HepG2 (cell line): Measurements from ENCODE around the gene TLCD3B. TPM values are rescaled to one million over a fixed set of nuclear protein-coding genes. Genes with fewer than 3 reads are reported as not detected.

Experiments
- CCDC6 ChIP-seq: sonication (generic); formaldehyde crosslinking; IDR thresholded peaks from 2 replicates; pipeline ENCODE4 v1.8.1; 2022; ENCODE audit warnings: mild to moderate bottlenecking, missing genetic modification reagents, moderate library complexity
- DPF2 ChIP-seq: sonication (generic); formaldehyde crosslinking; IDR thresholded peaks from 2 replicates; pipeline ENCODE4 v1.4.0; 2020; ENCODE audit warnings: mild to moderate bottlenecking, low read depth, missing genetic modification reagents, borderline replicate concordance
- GATA4 ChIP-seq: sonication (generic); IDR thresholded peaks from 2 replicates; pipeline ENCODE4 v1.6.1; 2016; ENCODE audit warnings: antibody characterized with exemption, low read depth, borderline replicate concordance
- HDAC2 ChIP-seq: sonication (generic); formaldehyde crosslinking; IDR thresholded peaks from 2 replicates; pipeline ENCODE4 v1.4.0; 2020; ENCODE audit warnings: missing genetic modification reagents
- HNRNPK ChIP-seq: fragments of 200-400 bp; formaldehyde crosslinking; IDR thresholded peaks from 2 replicates; pipeline ENCODE4 v1.6.1; 2018; ENCODE audit warnings: low read length, low read depth, moderate library complexity, mild to moderate bottlenecking; ENCODE audit not compliant: poor library complexity, severe bottlenecking
- KAT7 ChIP-seq: IDR thresholded peaks from 2 replicates; pipeline ENCODE4 v1.6.1; 2018; ENCODE audit warnings: borderline replicate concordance, missing compliant biosample characterization
- MAFG ChIP-seq: sonication (generic); formaldehyde crosslinking; IDR thresholded peaks from 2 replicates; pipeline ENCODE4 v1.5.1; 2020; ENCODE audit warnings: mild to moderate bottlenecking, missing genetic modification reagents
- MED13 ChIP-seq: sonication (generic); formaldehyde crosslinking; IDR thresholded peaks from 2 replicates; pipeline ENCODE4 v1.5.0; 2020; ENCODE audit warnings: missing genetic modification reagents
- RAD21 ChIP-seq: fragments of 450-650 bp; formaldehyde crosslinking; IDR thresholded peaks from 2 replicates; pipeline ENCODE4 v1.5.0; 2020; ENCODE audit warnings: mild to moderate bottlenecking
- SAFB2 ChIP-seq: sonication (generic); formaldehyde crosslinking; IDR thresholded peaks from 2 replicates; pipeline ENCODE4 v1.5.1; 2020; ENCODE audit warnings: missing genetic modification reagents, low read depth, mild to moderate bottlenecking, borderline replicate concordance
- TFAP4 ChIP-seq: sonication (generic); IDR thresholded peaks from 2 replicates; pipeline ENCODE4 v1.6.1; 2016; ENCODE audit warnings: low read depth, borderline replicate concordance
- TSC22D2 ChIP-seq: sonication (generic); formaldehyde crosslinking; IDR thresholded peaks from 2 replicates; pipeline ENCODE4 v1.5.1; 2020; ENCODE audit warnings: missing genetic modification reagents, mild to moderate bottlenecking, borderline replicate concordance
- ZBTB2 ChIP-seq: sonication (generic); formaldehyde crosslinking; IDR thresholded peaks from 2 replicates; pipeline ENCODE4 v1.8.0; 2022; ENCODE audit warnings: low read depth, missing genetic modification reagents
- ZFP82 ChIP-seq: sonication (generic); formaldehyde crosslinking; IDR thresholded peaks from 2 replicates; pipeline ENCODE4 v1.5.1; 2020; ENCODE audit warnings: mild to moderate bottlenecking, missing genetic modification reagents, borderline replicate concordance
- ZFY ChIP-seq: sonication (generic); formaldehyde crosslinking; IDR thresholded peaks from 2 replicates; pipeline ENCODE4 v1.4.0; 2020; ENCODE audit warnings: missing genetic modification reagents
- ZNF143 ChIP-seq: sonication (generic); formaldehyde crosslinking; IDR thresholded peaks from 2 replicates; pipeline ENCODE4 v1.4.0; 2020; ENCODE audit warnings: missing genetic modification reagents
- ZNF20 ChIP-seq: sonication (generic); formaldehyde crosslinking; IDR thresholded peaks from 2 replicates; pipeline ENCODE4 v1.4.0; 2020; ENCODE audit warnings: mild to moderate bottlenecking, moderate library complexity, missing genetic modification reagents
- ZNF264 ChIP-seq: sonication (generic); formaldehyde crosslinking; IDR thresholded peaks from 2 replicates; pipeline ENCODE4 v1.4.0; 2020; ENCODE audit warnings: missing genetic modification reagents
- ZNF430 ChIP-seq: sonication (generic); formaldehyde crosslinking; IDR thresholded peaks from 2 replicates; pipeline ENCODE4 v1.9.0; 2021; ENCODE audit warnings: mild to moderate bottlenecking, missing genetic modification reagents
- ZNF792 ChIP-seq: IDR thresholded peaks from 2 replicates; pipeline ENCODE4 v1.6.1; 2016
- polyA plus RNA-seq, 8 experiments: library from polyadenylated mRNA; depleted of rRNA in 3 of 8; stranded (reverse) in 7 of 8; unstranded in 1 of 8; fragments of >200 nt; fragmentation: Illumina TruSeq in 4 of 8; extraction: Trizol in 4 of 8; gene quantifications; 2 replicates each; pipeline versions ENCODE4 v1.2.1 to v1.2.3, GENCODE V29; 2011 to 2016; ENCODE audit warnings: low read depth in 4 of 8, missing spikeins in 1 of 8, mixed read lengths in 1 of 8; ENCODE audit not compliant: insufficient read depth in 1 of 8
- total RNA-seq, 5 experiments: library from RNA; depleted of rRNA; stranded (reverse); fragments of >200 nt; fragmentation: Illumina TruSeq; extraction: Trizol; gene quantifications; 2 replicates each; pipeline ENCODE4 v1.2.3, GENCODE V29; 2016; ENCODE audit warnings: low read depth in 1 of 5
- TF ChIP-seq, protein P1 (sequence below): sonication (generic); formaldehyde crosslinking; IDR thresholded peaks from 2 replicates; pipeline ENCODE4 v1.4.0; 2020; ENCODE audit warnings: low read depth, missing genetic modification reagents

The TLCD3B gene
- total and polyA plus RNA-seq, 2 of the 13 experiments (the other 11 are each of a cell fraction or from before 2014, with no cell fraction given) = not detected

DNA sequence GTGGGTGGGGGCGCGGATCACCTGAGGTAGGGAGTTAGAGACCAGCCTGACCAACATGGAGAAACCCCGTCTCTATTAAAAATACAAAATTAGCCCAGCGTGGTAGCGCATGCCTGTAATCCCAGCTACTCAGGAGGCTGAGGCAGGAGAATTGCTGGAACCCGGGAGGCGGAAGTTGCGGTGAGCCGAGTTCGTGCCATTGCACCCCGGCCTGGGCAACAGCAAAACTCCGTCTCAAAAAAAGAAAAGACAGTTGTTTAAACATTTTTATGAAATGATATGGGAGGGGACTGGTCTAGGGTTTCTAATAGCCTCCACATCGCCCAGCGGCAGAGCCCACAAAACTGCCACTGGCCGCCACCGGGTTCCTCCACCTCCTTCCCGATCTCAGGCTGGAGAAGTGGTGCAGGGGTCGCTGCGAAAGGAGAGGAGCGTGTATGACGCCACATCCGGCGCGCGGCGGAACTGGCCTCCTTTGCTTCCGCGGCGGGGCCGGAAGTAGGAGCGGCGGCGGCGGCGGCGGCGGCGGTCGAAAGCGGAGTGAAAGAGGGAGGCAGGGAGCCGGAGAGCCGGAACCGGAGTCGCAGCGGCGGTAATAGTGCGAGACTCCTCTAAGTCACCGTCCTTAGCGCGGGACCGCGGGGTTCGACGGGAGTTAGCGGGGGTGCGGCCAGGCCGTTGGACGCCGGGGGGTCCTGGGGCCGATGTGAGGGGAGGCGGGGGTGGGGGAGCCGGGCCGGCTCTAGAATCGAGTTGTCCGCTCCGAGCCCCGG lies 44.6 kb upstream of the TLCD3B start, which contains the start of gene PPP4C (continued):
- TF ChIP-seq TFAP4 = peak; percentile 37; the same call in 1 of the 2 replicates
- peak; percentile 78 for TF ChIP-seq ZFP82 (CRISPR knock-in tag)
- TF ChIP-seq ZNF430 = peak; percentile 35; the same call in 1 of the 2 replicates
- TF ChIP-seq, protein P1, sequence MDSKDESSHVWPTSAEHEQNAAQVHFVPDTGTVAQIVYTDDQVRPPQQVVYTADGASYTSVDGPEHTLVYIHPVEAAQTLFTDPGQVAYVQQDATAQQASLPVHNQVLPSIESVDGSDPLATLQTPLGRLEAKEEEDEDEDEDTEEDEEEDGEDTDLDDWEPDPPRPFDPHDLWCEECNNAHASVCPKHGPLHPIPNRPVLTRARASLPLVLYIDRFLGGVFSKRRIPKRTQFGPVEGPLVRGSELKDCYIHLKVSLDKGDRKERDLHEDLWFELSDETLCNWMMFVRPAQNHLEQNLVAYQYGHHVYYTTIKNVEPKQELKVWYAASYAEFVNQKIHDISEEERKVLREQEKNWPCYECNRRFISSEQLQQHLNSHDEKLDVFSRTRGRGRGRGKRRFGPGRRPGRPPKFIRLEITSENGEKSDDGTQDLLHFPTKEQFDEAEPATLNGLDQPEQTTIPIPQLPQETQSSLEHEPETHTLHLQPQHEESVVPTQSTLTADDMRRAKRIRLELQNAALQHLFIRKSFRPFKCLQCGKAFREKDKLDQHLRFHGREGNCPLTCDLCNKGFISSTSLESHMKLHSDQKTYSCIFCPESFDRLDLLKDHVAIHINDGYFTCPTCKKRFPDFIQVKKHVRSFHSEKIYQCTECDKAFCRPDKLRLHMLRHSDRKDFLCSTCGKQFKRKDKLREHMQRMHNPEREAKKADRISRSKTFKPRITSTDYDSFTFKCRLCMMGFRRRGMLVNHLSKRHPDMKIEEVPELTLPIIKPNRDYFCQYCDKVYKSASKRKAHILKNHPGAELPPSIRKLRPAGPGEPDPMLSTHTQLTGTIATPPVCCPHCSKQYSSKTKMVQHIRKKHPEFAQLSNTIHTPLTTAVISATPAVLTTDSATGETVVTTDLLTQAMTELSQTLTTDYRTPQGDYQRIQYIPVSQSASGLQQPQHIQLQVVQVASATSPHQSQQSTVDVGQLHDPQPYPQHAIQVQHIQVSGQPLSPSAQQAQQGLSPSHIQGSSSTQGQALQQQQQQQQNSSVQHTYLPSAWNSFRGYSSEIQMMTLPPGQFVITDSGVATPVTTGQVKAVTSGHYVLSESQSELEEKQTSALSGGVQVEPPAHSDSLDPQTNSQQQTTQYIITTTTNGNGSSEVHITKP (CRISPR knock-in tag) = peak; percentile 49; the same call in 1 of the 2 replicates
- peak; percentile 8; the same call in 1 of the 2 replicates for TF ChIP-seq SAFB2 (CRISPR knock-in tag)
- TF ChIP-seq MAFG (CRISPR knock-in tag) = no peak
- 0 out of 2 replicates have a peak, but pooled peaks have one; percentile 10 for TF ChIP-seq HDAC2 (CRISPR knock-in tag)
- TF ChIP-seq GATA4 = peak; percentile 62; the same call in 1 of the 2 replicates
- TF ChIP-seq ZNF20 (CRISPR knock-in tag) = 0 out of 2 replicates have a peak, but pooled peaks have one; percentile 61
- TF ChIP-seq HNRNPK = peak; percentile 62
- TF ChIP-seq ZNF792 (CRISPR knock-in tag) = 0 out of 2 replicates have a peak, but pooled peaks have one; percentile 29
- peak; percentile 14; the same call in 1 of the 2 replicates for TF ChIP-seq TSC22D2 (CRISPR knock-in tag)
- TF ChIP-seq KAT7 (CRISPR knock-in tag) = peak; percentile 73; the same call in 1 of the 2 replicates
- no peak; the same call in 1 of the 2 replicates for TF ChIP-seq ZNF264
- peak; percentile 56 for TF ChIP-seq ZFY (CRISPR knock-in tag)
- 0 out of 2 replicates have a peak, but pooled peaks have one; percentile 47 for TF ChIP-seq MED13 (CRISPR knock-in tag)
- peak; percentile 37; the same call in 1 of the 2 replicates for TF ChIP-seq ZNF143 (CRISPR knock-in tag)
- TF ChIP-seq ZBTB2 (CRISPR knock-in tag) = peak; percentile 50; the same call in 1 of the 2 replicates
- 0 out of 2 replicates have a peak, but pooled peaks have one; percentile 10 for TF ChIP-seq DPF2
- TF ChIP-seq CCDC6 = peak; percentile 71
- 0 out of 2 replicates have a peak, but pooled peaks have one; percentile 28 for TF ChIP-seq RAD21 (CRISPR knock-in tag)
